WTC11 (cell line): Measurements from ENCODE around the gene RASL10A. TPM values are rescaled to one million over a fixed set of nuclear protein-coding genes. Genes with fewer than 3 reads are reported as not detected.

Experiments used
- ATAC-seq: fragments of 200-7000 bp; cut with Tn5 transposase; 2 replicates; pipeline ENCODE4 v1.10.0; 2021; ENCODE audit warnings: mild to moderate bottlenecking, moderate library complexity
- CTCF ChIA-PET: fragments of 300-600 bp; sonication (Branson Sonifier 250); formaldehyde crosslinking; loops from one replicate; lab custom pipeline; 2021; ENCODE audit warnings: antibody characterized with exemption; lab: Charles Lee
- POLR2A ChIA-PET: fragments of 350-600 bp; sonication (Branson Sonifier 250); formaldehyde crosslinking; loops from one replicate; lab custom pipeline; 2021; ENCODE audit warnings: antibody characterized with exemption; lab: Charles Lee
- DNase-seq: peaks from one replicate; pipeline ENCODE4 v3.0.0; 2021; ENCODE audit warnings: low spot score
- H3K27ac Mint-ChIP-seq: 2 replicates; pipeline ENCODE4 v1.8.0; 2021; ENCODE audit warnings: mixed read lengths
- H3K27me3 Mint-ChIP-seq: 2 replicates; pipeline ENCODE4 v1.8.0; 2021; ENCODE audit warnings: low read depth, mild to moderate bottlenecking, moderate library complexity, mixed read lengths
- H3K36me3 Mint-ChIP-seq: 2 replicates; pipeline ENCODE4 v1.8.0; 2021; ENCODE audit warnings: mixed read lengths
- H3K4me1 Mint-ChIP-seq: 2 replicates; pipeline ENCODE4 v1.8.0; 2022; ENCODE audit warnings: mixed read lengths
- H3K4me3 Mint-ChIP-seq: 2 replicates; pipeline ENCODE4 v1.8.0; 2021; ENCODE audit warnings: mild to moderate bottlenecking, moderate library complexity, mixed read lengths
- H3K9me3 Mint-ChIP-seq: 2 replicates; pipeline ENCODE4 v1.8.0; 2021; ENCODE audit warnings: mixed read lengths
- ATF1 ChIP-seq: sonication (generic); formaldehyde crosslinking; IDR thresholded peaks from 2 replicates; pipeline ENCODE4 v1.8.1; 2023; ENCODE audit warnings: mild to moderate bottlenecking, moderate library complexity, missing genetic modification reagents
- ATF2 ChIP-seq: sonication (generic); formaldehyde crosslinking; IDR thresholded peaks from 2 replicates; pipeline ENCODE4 v1.8.1; 2022; ENCODE audit warnings: low read depth, missing genetic modification reagents, borderline replicate concordance
- ATF6 ChIP-seq: sonication (generic); formaldehyde crosslinking; IDR thresholded peaks from 2 replicates; pipeline ENCODE4 v1.8.1; 2023; ENCODE audit warnings: mild to moderate bottlenecking, missing genetic modification reagents
- FOXK1 ChIP-seq: sonication (generic); formaldehyde crosslinking; IDR thresholded peaks from 2 replicates; pipeline ENCODE4 v1.8.0; 2022; ENCODE audit warnings: mild to moderate bottlenecking, moderate library complexity, missing genetic modification reagents
- FOXP1 ChIP-seq: sonication (generic); formaldehyde crosslinking; IDR thresholded peaks from 2 replicates; pipeline ENCODE4 v1.8.0; 2022; ENCODE audit warnings: missing genetic modification reagents, mild to moderate bottlenecking, moderate library complexity, borderline replicate concordance
- KAT7 ChIP-seq: sonication (generic); formaldehyde crosslinking; IDR thresholded peaks from 2 replicates; pipeline ENCODE4 v1.8.1; 2023; ENCODE audit warnings: missing genetic modification reagents, mild to moderate bottlenecking, borderline replicate concordance
- NR1H2 ChIP-seq: sonication (generic); formaldehyde crosslinking; IDR thresholded peaks from 2 replicates; pipeline ENCODE4 v1.9.0; 2021; ENCODE audit warnings: mild to moderate bottlenecking, moderate library complexity, missing genetic modification reagents
- NR3C1 ChIP-seq: sonication (generic); formaldehyde crosslinking; conservative IDR thresholded peaks from 2 replicates; pipeline ENCODE4 v1.8.1; 2023; ENCODE audit warnings: low read depth, mild to moderate bottlenecking, missing genetic modification reagents
- RELA ChIP-seq: sonication (generic); formaldehyde crosslinking; IDR thresholded peaks from 2 replicates; pipeline ENCODE4 v1.8.1; 2022; ENCODE audit warnings: missing genetic modification reagents, mild to moderate bottlenecking, borderline replicate concordance
- ZNF317 ChIP-seq: sonication (generic); formaldehyde crosslinking; IDR thresholded peaks from 2 replicates; pipeline ENCODE4 v1.8.1; 2023; ENCODE audit warnings: low read depth, mild to moderate bottlenecking, moderate library complexity, missing genetic modification reagents, borderline replicate concordance
- total RNA-seq: library from RNA; stranded (reverse); gene quantifications from 3 replicates; pipeline ENCODE4 v1.2.3, GENCODE V29; 2021

RASL10A gene
- total RNA-seq, 1 experiment from 2014 or later: 1.6 TPM

GRCh38 chr22:29312218-29313125 is 3.0 kb downstream of the RASL10A start:
- CTCF ChIA-PET: interaction anchor here (0.5 to 3.3 kb wide), 32 partner anchors 9 to 436 kb away, joined by 3 to 52 read pairs (median 4); partner anchors contain the start of genes AP1B1, EWSR1 and RHBDD3
- H3K4me3 Mint-ChIP-seq: no peak overlapping the region
- peaks cover 49% of the 10 kb centered on the region for H3K27me3 Mint-ChIP-seq
- H3K36me3 Mint-ChIP-seq: peaks cover 6% of the 10 kb centered on the region; the same call in 1 of the 2 replicates
- no peak for TF ChIP-seq ATF6 (CRISPR knock-in tag)
- no peak for TF ChIP-seq FOXP1 (CRISPR knock-in tag)
- TF ChIP-seq NR3C1 (CRISPR knock-in tag): no peak
- H3K9me3 Mint-ChIP-seq: peaks cover 3% of the 10 kb centered on the region; the same call in 1 of the 2 replicates
- peaks cover 20% of the 10 kb centered on the region for H3K4me1 Mint-ChIP-seq
- H3K27ac Mint-ChIP-seq: no peak overlapping the region; the same call in 1 of the 2 replicates
- ATAC-seq (no peak), DNase-seq (no peak)
- POLR2A ChIA-PET: no interaction called here

GRCh38 chr22:29311464-29312217 is 3.9 kb downstream of the RASL10A start:
- DNase-seq (no peak), ATAC-seq (no peak)
- no peak overlapping the region for H3K27ac Mint-ChIP-seq

GRCh38 chr22:29310863-29311339 is 4.6 kb downstream of the RASL10A start:
- peaks cover 35% of the 10 kb centered on the region for H3K27me3 Mint-ChIP-seq
- no peak overlapping the region for H3K4me3 Mint-ChIP-seq
- peaks cover 24% of the 10 kb centered on the region for H3K4me1 Mint-ChIP-seq
- ChIA-PET POLR2A (no interaction called here), CTCF (interaction anchor here (0.5 to 1.7 kb wide), 7 partner anchors 10 to 960 kb away, joined by 3 to 5 read pairs (median 5); no protein-coding TSS in a partner anchor)
- no peaks in the 10 kb centered on the region for H3K9me3 Mint-ChIP-seq
- TF ChIP-seq KAT7 (no peak), FOXK1 (CRISPR knock-in tag) (peak; percentile 58; the same call in 1 of the 2 replicates), NR1H2 (CRISPR knock-in tag) (no peak)
- DNase-seq (peak; percentile 80), ATAC-seq (peak; percentile 1; the same call in 1 of the 2 replicates)
- H3K36me3 Mint-ChIP-seq: peaks cover 6% of the 10 kb centered on the region; the same call in 1 of the 2 replicates
- H3K27ac Mint-ChIP-seq: no peak overlapping the region

More at GRCh38 chr22:29311464-29312217, 3.9 kb downstream of the RASL10A start:
- CTCF ChIA-PET: interaction anchor here (0.5 to 3.3 kb wide), 9 partner anchors 9 to 959 kb away, joined by 3 to 52 read pairs (median 5); partner anchors contain the start of genes EWSR1 and RHBDD3
- TF ChIP-seq ZNF317: no peak
- TF ChIP-seq ATF1 (CRISPR knock-in tag): no peak
- TF ChIP-seq FOXP1 (CRISPR knock-in tag): no peak
- TF ChIP-seq RELA (CRISPR knock-in tag): no peak
- TF ChIP-seq ATF2: no peak
- peaks cover 41% of the 10 kb centered on the region for H3K27me3 Mint-ChIP-seq
- H3K36me3 Mint-ChIP-seq: peaks cover 6% of the 10 kb centered on the region; the same call in 1 of the 2 replicates
- H3K4me3 Mint-ChIP-seq: no peak overlapping the region
- no peaks in the 10 kb centered on the region for H3K9me3 Mint-ChIP-seq
- POLR2A ChIA-PET: no interaction called here
- H3K4me1 Mint-ChIP-seq: peaks cover 22% of the 10 kb centered on the region
